HFFc6 (cell line): ENCODE results near the gene OPCML. TPM values are rescaled to one million over a fixed set of nuclear protein-coding genes. Genes with fewer than 3 reads are reported as not detected.

ENCODE experiments used
- DNase-seq: peaks from one replicate; pipeline ENCODE4 v3.0.0-alpha.2; 2018
- H3K27ac Mint-ChIP-seq: 2 replicates; pipeline ENCODE4 v1.8.0; 2020; ENCODE audit warnings: mild to moderate bottlenecking, mixed read lengths
- H3K27me3 Mint-ChIP-seq: 2 replicates; pipeline ENCODE4 v1.8.0; 2021; ENCODE audit warnings: mild to moderate bottlenecking, moderate library complexity, mixed read lengths; ENCODE audit not compliant: insufficient read depth
- H3K36me3 Mint-ChIP-seq: 2 replicates; pipeline ENCODE4 v1.8.0; 2021; ENCODE audit warnings: low read depth, mixed read lengths
- H3K4me1 Mint-ChIP-seq: 2 replicates; pipeline ENCODE4 v1.8.0; 2020; ENCODE audit warnings: low read depth, mixed read lengths
- H3K4me3 Mint-ChIP-seq: 2 replicates; pipeline ENCODE4 v1.8.0; 2020; ENCODE audit warnings: mild to moderate bottlenecking, moderate library complexity, mixed read lengths
- H3K9me3 Mint-ChIP-seq: 2 replicates; pipeline ENCODE4 v1.8.0; 2020; ENCODE audit warnings: mild to moderate bottlenecking, mixed read lengths
- CTCF ChIP-seq: fragments of 200-600 bp; sonication (generic); IDR thresholded peaks from 2 replicates; pipeline ENCODE4 v1.5.0; 2021; ENCODE audit warnings: antibody characterized with exemption, mild to moderate bottlenecking
- total RNA-seq, 6 experiments: library from RNA; stranded (reverse); fragmentation: NEBNext Ultra II Directional; extraction: Animal tissue kit (Norgen Biotek cat#: 25700); gene quantifications; 2 replicates in 1 of 6; 3 replicates in 5 of 6; pipeline ENCODE4 v1.2.3, GENCODE V29; 2021

The OPCML gene
- total RNA-seq, 6 experiments from 2014 or later, result 0.11 to 1.7 (median 0.33) TPM

- Mint-ChIP-seq H3K4me3 (no peak overlapping the region), H3K4me1 (no peaks in the 10 kb centered on the region), H3K27me3 (no peaks in the 10 kb centered on the region), H3K27ac (no peak overlapping the region), H3K36me3 (no peaks in the 10 kb centered on the region), H3K9me3 (peaks cover 53% of the 10 kb centered on the region)
- no peak for TF ChIP-seq CTCF
- no peak for DNase-seq
Observed at GRCh38 chr11:133491680-133492383, 40.5 kb downstream of the OPCML start.

DNA sequence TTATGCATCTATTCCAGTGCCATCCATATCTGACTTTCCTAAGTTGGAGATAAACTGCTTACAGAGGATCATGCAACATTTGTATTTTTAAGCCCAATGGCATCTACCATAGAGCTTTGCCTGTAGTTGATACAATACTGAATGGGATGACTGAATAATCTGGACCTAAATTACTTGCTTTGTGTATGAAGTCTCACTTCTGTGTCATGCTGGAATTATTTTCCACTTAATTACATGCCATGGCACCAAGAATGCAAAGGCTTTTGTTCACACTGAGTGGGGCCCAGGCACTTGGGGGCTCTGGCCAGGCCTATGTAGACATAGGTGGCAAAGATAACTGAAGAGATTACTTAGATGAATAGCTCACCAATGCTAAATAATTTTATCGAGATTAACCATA, 51.6 kb downstream of the OPCML start:
- Mint-ChIP-seq H3K27ac (no peak overlapping the region), H3K27me3 (no peaks in the 10 kb centered on the region), H3K36me3 (peaks cover 16% of the 10 kb centered on the region), H3K9me3 (peaks cover 68% of the 10 kb centered on the region), H3K4me1 (no peaks in the 10 kb centered on the region), H3K4me3 (no peak overlapping the region)
- DNase-seq, result no peak
- TF ChIP-seq CTCF, result no peak

DNA sequence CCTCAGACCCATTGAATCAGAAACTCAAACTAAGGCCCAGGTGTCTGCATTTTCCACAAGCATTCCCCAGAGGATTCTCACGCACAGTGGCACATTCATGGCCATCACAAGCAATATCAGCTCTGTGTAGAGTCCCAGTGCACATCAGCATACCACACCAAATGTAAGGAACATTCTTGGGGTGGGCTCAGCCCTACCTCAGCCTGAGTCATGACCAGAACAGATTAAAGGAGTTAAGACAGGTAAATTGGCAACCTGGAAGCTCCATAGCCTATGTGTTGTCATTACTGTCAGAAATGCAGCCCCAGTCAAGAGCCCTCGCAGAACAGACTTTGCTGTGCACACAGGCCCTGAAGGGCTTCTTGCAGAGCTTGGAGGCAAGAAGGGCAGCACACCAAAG, 53.1 kb downstream of the OPCML start:
- Mint-ChIP-seq H3K36me3 (peaks cover 16% of the 10 kb centered on the region), H3K4me1 (no peaks in the 10 kb centered on the region), H3K9me3 (peaks cover 79% of the 10 kb centered on the region), H3K27me3 (no peaks in the 10 kb centered on the region; the same call in 1 of the 2 replicates), H3K4me3 (no peak overlapping the region), H3K27ac (no peak overlapping the region)
- no peak for DNase-seq
- no peak for TF ChIP-seq CTCF

GRCh38 chr11:133477251-133477625, 55.1 kb downstream of the OPCML start:
- Mint-ChIP-seq H3K36me3 (peaks cover 16% of the 10 kb centered on the region), H3K27me3 (no peaks in the 10 kb centered on the region; the same call in 1 of the 2 replicates), H3K9me3 (peaks cover 82% of the 10 kb centered on the region)

DNA sequence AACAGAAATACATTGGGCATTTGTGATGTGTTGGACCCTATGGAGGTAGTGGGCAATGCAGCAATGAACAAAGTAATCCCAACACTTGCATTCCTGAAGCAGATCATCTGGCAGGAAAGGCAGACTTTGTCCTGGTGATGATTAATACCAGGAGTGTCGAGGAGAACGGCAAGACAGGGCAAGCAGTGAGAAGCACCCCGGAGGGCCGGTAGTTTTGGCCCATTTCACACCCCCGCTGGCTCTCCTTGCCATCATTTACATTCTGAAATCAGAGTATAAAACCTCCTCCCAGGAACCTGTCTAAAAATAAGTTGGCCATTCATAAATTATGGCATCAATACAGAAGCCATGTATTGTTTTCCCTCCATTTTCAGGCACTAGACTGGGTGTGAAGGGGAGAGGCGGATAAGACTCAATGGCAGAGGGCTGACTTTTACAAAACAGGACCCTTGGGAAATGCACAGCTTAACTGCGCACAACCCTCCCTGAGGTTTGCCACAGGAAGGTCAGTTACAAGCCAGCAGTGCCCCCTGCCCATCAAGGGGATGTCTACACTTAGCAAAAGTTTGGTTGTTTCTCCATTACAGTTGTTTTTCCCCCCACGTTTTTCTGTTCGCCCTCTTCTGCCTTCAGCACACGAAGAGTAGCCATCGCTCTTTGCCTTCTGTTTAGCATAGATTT, 55.6 kb downstream of the OPCML start:
- H3K9me3 Mint-ChIP-seq, result peaks cover 81% of the 10 kb centered on the region
- no peak overlapping the region for H3K27ac Mint-ChIP-seq
- H3K4me1 Mint-ChIP-seq, result no peaks in the 10 kb centered on the region
- no peaks in the 10 kb centered on the region; the same call in 1 of the 2 replicates for H3K27me3 Mint-ChIP-seq
- no peak overlapping the region for H3K4me3 Mint-ChIP-seq
- TF ChIP-seq CTCF, result no peak
- no peak for DNase-seq
- peaks cover 12% of the 10 kb centered on the region for H3K36me3 Mint-ChIP-seq

More at GRCh38 chr11:133477251-133477625, 55.1 kb downstream of the OPCML start:
- H3K27ac Mint-ChIP-seq, result no peak overlapping the region
- no peak for TF ChIP-seq CTCF
- no peak overlapping the region for H3K4me3 Mint-ChIP-seq
- no peaks in the 10 kb centered on the region for H3K4me1 Mint-ChIP-seq
- no peak for DNase-seq
